ENCODE results near the gene XYLT1.

DNA sequence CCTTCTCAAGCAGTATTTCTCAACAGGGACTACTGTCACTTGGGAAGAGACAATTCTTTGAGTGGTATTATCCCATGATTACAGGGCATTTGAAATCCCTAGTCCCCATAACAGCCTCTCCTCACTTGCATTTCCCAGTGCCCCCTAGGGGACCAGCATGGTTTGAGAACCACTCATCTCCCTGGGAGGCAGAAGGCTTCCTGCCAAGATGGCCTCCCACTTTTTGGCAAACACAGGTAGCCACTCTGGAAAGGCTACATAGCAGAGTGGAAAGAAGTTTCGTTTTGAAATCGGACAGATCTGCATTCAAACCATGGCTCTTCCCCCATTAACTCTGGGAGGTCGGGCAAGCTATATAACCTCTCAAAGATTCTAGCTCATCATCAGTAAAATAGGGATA is 256.8 kb downstream of the XYLT1 start:
- TF ChIP-seq TCF12 (IDR thresholded peaks at IDR 0.05; ENCODE audit: low read depth) (no peak), EP300 (IDR thresholded peaks at IDR 0.05; ENCODE audit: borderline replicate concordance) (no peak), YY1 (IDR thresholded peaks at IDR 0.05; ENCODE audit: low read depth) (no peak), TAF1 (IDR thresholded peaks at IDR 0.05; ENCODE audit: low read depth) (no peak), CEBPB (IDR thresholded peaks at IDR 0.05) (no peak), RAD21 (IDR thresholded peaks at IDR 0.05; ENCODE audit: low read depth) (no peak), TEAD4 (IDR thresholded peaks at IDR 0.05) (no peak), ZBTB7A (IDR thresholded peaks at IDR 0.05; ENCODE audit: low read depth) (no peak)
- TF ChIP-seq, protein P1, sequence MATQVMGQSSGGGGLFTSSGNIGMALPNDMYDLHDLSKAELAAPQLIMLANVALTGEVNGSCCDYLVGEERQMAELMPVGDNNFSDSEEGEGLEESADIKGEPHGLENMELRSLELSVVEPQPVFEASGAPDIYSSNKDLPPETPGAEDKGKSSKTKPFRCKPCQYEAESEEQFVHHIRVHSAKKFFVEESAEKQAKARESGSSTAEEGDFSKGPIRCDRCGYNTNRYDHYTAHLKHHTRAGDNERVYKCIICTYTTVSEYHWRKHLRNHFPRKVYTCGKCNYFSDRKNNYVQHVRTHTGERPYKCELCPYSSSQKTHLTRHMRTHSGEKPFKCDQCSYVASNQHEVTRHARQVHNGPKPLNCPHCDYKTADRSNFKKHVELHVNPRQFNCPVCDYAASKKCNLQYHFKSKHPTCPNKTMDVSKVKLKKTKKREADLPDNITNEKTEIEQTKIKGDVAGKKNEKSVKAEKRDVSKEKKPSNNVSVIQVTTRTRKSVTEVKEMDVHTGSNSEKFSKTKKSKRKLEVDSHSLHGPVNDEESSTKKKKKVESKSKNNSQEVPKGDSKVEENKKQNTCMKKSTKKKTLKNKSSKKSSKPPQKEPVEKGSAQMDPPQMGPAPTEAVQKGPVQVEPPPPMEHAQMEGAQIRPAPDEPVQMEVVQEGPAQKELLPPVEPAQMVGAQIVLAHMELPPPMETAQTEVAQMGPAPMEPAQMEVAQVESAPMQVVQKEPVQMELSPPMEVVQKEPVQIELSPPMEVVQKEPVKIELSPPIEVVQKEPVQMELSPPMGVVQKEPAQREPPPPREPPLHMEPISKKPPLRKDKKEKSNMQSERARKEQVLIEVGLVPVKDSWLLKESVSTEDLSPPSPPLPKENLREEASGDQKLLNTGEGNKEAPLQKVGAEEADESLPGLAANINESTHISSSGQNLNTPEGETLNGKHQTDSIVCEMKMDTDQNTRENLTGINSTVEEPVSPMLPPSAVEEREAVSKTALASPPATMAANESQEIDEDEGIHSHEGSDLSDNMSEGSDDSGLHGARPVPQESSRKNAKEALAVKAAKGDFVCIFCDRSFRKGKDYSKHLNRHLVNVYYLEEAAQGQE (IDR thresholded peaks at IDR 0.05; ENCODE audit: low read depth) = no peak
- TF ChIP-seq, protein P2, sequence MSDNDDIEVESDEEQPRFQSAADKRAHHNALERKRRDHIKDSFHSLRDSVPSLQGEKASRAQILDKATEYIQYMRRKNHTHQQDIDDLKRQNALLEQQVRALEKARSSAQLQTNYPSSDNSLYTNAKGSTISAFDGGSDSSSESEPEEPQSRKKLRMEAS (IDR thresholded peaks at IDR 0.05) = no peak

Data from Ishikawa (cell line).